GM12878 (cell line): ENCODE measurements around the gene CFI. TPM values are rescaled to one million over a fixed set of nuclear protein-coding genes. Genes with fewer than 3 reads are reported as not detected.

Source experiments
- ATAC-seq: fragments of 200-7000 bp; cut with Tn5 transposase; 3 replicates; pipeline ENCODE4 v1.9.1; 2020; ENCODE audit warnings: mild to moderate bottlenecking, moderate library complexity
- BruUV-seq: library from RNA; stranded (reverse); fragments of 400-500 nt; replicated peaks from 2 replicates; lab custom pipeline; 2021; lab: Mats Ljungman, UMichigan
- CTCF ChIA-PET: fragments of 300-600 bp; sonication (Branson Sonifier 250); formaldehyde crosslinking; extraction: SDS; loops from one replicate; lab custom pipeline; 2021; ENCODE audit warnings: inconsistent platforms; lab: Yijun Ruan, JAX
- POLR2A ChIA-PET: fragments of 350-600 bp; formaldehyde crosslinking; extraction: SDS; loops from one replicate; lab custom pipeline; 2021; ENCODE audit warnings: inconsistent platforms; lab: Charles Lee
- RAD21 ChIA-PET: fragments of 300-600 bp; sonication (Branson Sonifier 250); formaldehyde crosslinking; loops from one replicate; lab custom pipeline; 2023; ENCODE audit warnings: antibody characterized with exemption; ENCODE audit not compliant: unreplicated experiment; lab: Charles Lee
- SMC1A ChIA-PET: fragments of 300-600 bp; sonication (Branson Sonifier 250); formaldehyde crosslinking; loops from one replicate; lab custom pipeline; 2023; ENCODE audit not compliant: unreplicated experiment, uncharacterized antibody; lab: Charles Lee
- DNase-seq: peaks from one replicate; pipeline ENCODE4 v3.0.0-alpha.2; 2011; ENCODE audit warnings: low read depth, low spot score
- FAIRE-seq: peaks from 3 replicates; lab custom pipeline; 2011; peaks lifted over from hg19 to GRCh38; lab: Jason Lieb, UNC
- H2AFZ ChIP-seq: 2 replicates; pipeline ENCODE4 v1.6.0; 2011; ENCODE audit warnings: low read depth, low read length, control low read depth; ENCODE audit not compliant: control insufficient read depth
- H3K27ac ChIP-seq: 2 replicates; pipeline ENCODE4 v1.5.1; 2011; ENCODE audit warnings: control low read depth; ENCODE audit not compliant: control insufficient read depth, insufficient read depth
- H3K27me3 ChIP-seq, 2 experiments: replicated peaks in 1 of 2; 2 replicates each; pipeline versions ENCODE4 v1.6.0 to v1.6.1; 2011; ENCODE audit warnings: low read length in 1 of 2; ENCODE audit not compliant: control insufficient read depth in 2 of 2, insufficient read depth in 2 of 2
- H3K36me3 ChIP-seq, 2 experiments: 2 replicates each; pipeline ENCODE4 v1.5.1; 2011; ENCODE audit warnings: low read length in 1 of 2; ENCODE audit not compliant: control insufficient read depth in 2 of 2, insufficient read depth in 2 of 2
- H3K4me1 ChIP-seq: 2 replicates; pipeline ENCODE4 v1.6.1; 2011; ENCODE audit warnings: mild to moderate bottlenecking, low read length, moderate library complexity, mixed read lengths; ENCODE audit not compliant: control insufficient read depth, insufficient read depth
- H3K4me2 ChIP-seq: 2 replicates; pipeline ENCODE4 v1.6.0; 2011; ENCODE audit warnings: control low read depth; ENCODE audit not compliant: control insufficient read depth, insufficient read depth
- H3K4me3 ChIP-seq: fragments of 200-600 bp; sonication (generic); 2 replicates; pipeline ENCODE4 v1.5.1; 2016
- H3K79me2 ChIP-seq: 2 replicates; pipeline ENCODE4 v1.6.0; 2011; ENCODE audit warnings: low read length; ENCODE audit not compliant: control insufficient read depth, insufficient read depth
- H3K9ac ChIP-seq: 2 replicates; pipeline ENCODE4 v1.8.0; 2011; ENCODE audit warnings: low read length, control low read depth, mixed read lengths; ENCODE audit not compliant: control insufficient read depth, insufficient read depth
- H3K9me3 ChIP-seq: replicated peaks from 3 replicates; pipeline ENCODE4 v1.5.1; 2011; ENCODE audit warnings: mild to moderate bottlenecking, low read length; ENCODE audit not compliant: control insufficient read depth, insufficient read depth
- H4K20me1 ChIP-seq: 2 replicates; pipeline ENCODE4 v1.6.0; 2011; ENCODE audit not compliant: control insufficient read depth, insufficient read depth
- CEBPB ChIP-seq, 2 experiments: fragments of 150-350 bp in 1 of 2; IDR thresholded peaks; 2 replicates each; pipeline ENCODE4 v1.6.1; 2012 to 2014; ENCODE audit warnings: low read depth in 2 of 2, low read length in 2 of 2, borderline replicate concordance in 1 of 2, inconsistent platforms in 1 of 2
- E4F1 ChIP-seq: fragments of 450-650 bp; IDR thresholded peaks from 2 replicates; pipeline ENCODE4 v1.6.1; 2018; ENCODE audit warnings: borderline replicate concordance, mild to moderate bottlenecking; ENCODE audit not compliant: partially characterized antibody
- ETV6 ChIP-seq, 2 experiments: fragments of 450-650 bp in 1 of 2; IDR thresholded peaks in 1 of 2; conservative IDR thresholded peaks in 1 of 2; 2 replicates each; pipeline ENCODE4 v1.6.1; 2014; ENCODE audit warnings: antibody characterized with exemption in 1 of 2, borderline replicate concordance in 1 of 2, low read depth in 1 of 2, mild to moderate bottlenecking in 1 of 2, moderate library complexity in 1 of 2
- KLF5 ChIP-seq: fragments of 450-650 bp; IDR thresholded peaks from 2 replicates; pipeline ENCODE4 v1.6.1; 2014; ENCODE audit warnings: mild to moderate bottlenecking; ENCODE audit not compliant: partially characterized antibody
- MXI1 ChIP-seq: fragments of 150-350 bp; IDR thresholded peaks from 2 replicates; pipeline ENCODE4 v1.6.1; 2011; ENCODE audit warnings: low read depth, mild to moderate bottlenecking, inconsistent platforms, low read length, improper control_type of control experiment
- NFYB ChIP-seq: IDR thresholded peaks from 2 replicates; pipeline ENCODE4 v1.6.1; 2011; ENCODE audit warnings: low read depth, mild to moderate bottlenecking, low read length, improper control_type of control experiment, moderate library complexity; ENCODE audit not compliant: insufficient read depth
- PKNOX1 ChIP-seq: fragments of 450-650 bp; IDR thresholded peaks from 2 replicates; pipeline ENCODE4 v1.6.1; 2016; ENCODE audit warnings: mild to moderate bottlenecking
- POLR2A ChIP-seq: IDR thresholded peaks from 2 replicates; pipeline ENCODE4 v1.6.1; 2011; ENCODE audit warnings: low read depth, mild to moderate bottlenecking, low read length
- POLR2AphosphoS2 ChIP-seq: IDR thresholded peaks from 2 replicates; pipeline ENCODE4 v1.6.1; 2011; ENCODE audit warnings: low read depth, mild to moderate bottlenecking, low read length, improper control_type of control experiment, moderate library complexity
- POU2F2 ChIP-seq: IDR thresholded peaks from 3 replicates; pipeline ENCODE4 v1.6.1; 2011; ENCODE audit warnings: low read depth, mild to moderate bottlenecking, low read length, borderline replicate concordance
- SMAD5 ChIP-seq: IDR thresholded peaks from 2 replicates; pipeline ENCODE4 v1.6.1; 2016; ENCODE audit warnings: antibody characterized with exemption, low read depth
- YBX1 ChIP-seq: fragments of 450-650 bp; IDR thresholded peaks from 2 replicates; pipeline ENCODE4 v1.6.1; 2016; ENCODE audit warnings: antibody characterized with exemption
- WGBS: methylation state at CpG from one replicate; pipeline ENCODE4 v1.1.6; 2016; ENCODE audit warnings: low lambda C conversion rate; ENCODE audit not compliant: insufficient replicate concordance, insufficient coverage; ENCODE audit errors: missing lambda C conversion rate; 5-methylcytosine and 5-hydroxymethylcytosine counted together
- in situ Hi-C: fragments of 300-500 bp; cut with MboI; formaldehyde crosslinking; loops from 9 replicates; pipeline ENCODE4 v1.14.3; 2018; ENCODE audit warnings: mixed read lengths
- intact Hi-C: fragments of 100-400 bp; cut with micrococcal nuclease; formaldehyde crosslinking; loops from one replicate; pipeline ENCODE4 v1.14.2; 2022; ENCODE audit not compliant: unreplicated experiment
- polyA plus RNA-seq, 11 experiments: library from polyadenylated mRNA; depleted of rRNA in 4 of 11; unstranded in 6 of 11; stranded (reverse) in 5 of 11; fragments of >200 nt; fragmentation: Nextera tagmentation in 4 of 11; fragmentation: Illumina TruSeq in 1 of 11; extraction: Ambion mirVana in 4 of 11; extraction: Trizol in 1 of 11; gene quantifications; 1 replicate in 1 of 11; 2 replicates in 10 of 11; pipeline versions ENCODE4 v1.2.1 to v1.2.3, GENCODE V29; 2011 to 2016; ENCODE audit warnings: inconsistent platforms in 2 of 11, missing spikeins in 2 of 11, low read depth in 1 of 11
- total RNA-seq, 4 experiments: library from RNA; depleted of rRNA in 3 of 4; stranded (reverse); fragments of >200 nt in 3 of 4; fragmentation: Illumina TruSeq in 1 of 4; extraction: Trizol in 1 of 4; gene quantifications; 2 replicates each; pipeline versions ENCODE4 v1.2.1 to v1.2.3, GENCODE V29; 2013 to 2021
- TF ChIP-seq, protein P1 (sequence below): fragments of 450-650 bp; IDR thresholded peaks from 2 replicates; pipeline ENCODE4 v1.6.1; 2014; ENCODE audit warnings: mild to moderate bottlenecking

CFI gene
- total and polyA plus RNA-seq, 10 of the 15 experiments (the other 5 are each of a cell fraction or from before 2014, with no cell fraction given) = 0.15 to 0.28 TPM; not detected in 8

DNA sequence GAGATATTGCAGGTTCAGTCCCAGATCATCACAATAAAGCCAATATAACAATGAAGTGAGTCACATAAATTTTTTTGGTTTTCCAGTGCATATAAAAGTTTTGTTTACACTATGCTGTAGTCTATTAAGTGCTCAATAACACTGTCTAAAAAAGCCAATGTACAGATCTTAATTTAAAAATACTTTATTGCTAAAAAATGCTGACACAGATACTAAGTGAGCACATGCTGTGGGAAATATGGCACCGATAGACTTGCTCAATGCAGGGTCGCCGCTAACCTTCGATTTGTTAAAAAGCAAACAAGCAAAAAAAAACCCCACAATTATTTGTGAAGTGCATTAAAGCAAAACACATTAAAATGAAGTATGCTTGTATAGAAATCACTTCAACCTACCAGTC, 82.2 kb downstream of the CFI start:
- WGBS = over 99% methylated on average over 4 of the region's 4 CpGs
- Histone ChIP-seq H4K20me1 (no peaks in the 10 kb centered on the region), H3K9me3 (peaks cover 3% of the 10 kb centered on the region; the same call in 1 of the 3 replicates), H3K36me3 (peaks cover 0 to 5% of the 10 kb centered on the region in 2 experiments; a peak in 1 of 4 replicates), H3K4me1 (no peaks in the 10 kb centered on the region; the same call in 1 of the 2 replicates), H3K9ac (no peak overlapping the region), H3K27ac (no peak overlapping the region), H3K4me2 (no peak overlapping the region), H3K4me3 (no peak overlapping the region), H3K27me3 (no peaks in the 10 kb centered on the region), H2AFZ (no peak overlapping the region), H3K79me2 (no peaks in the 10 kb centered on the region; the same call in 1 of the 2 replicates)
- BruUV-seq = no TSS peak
- in situ Hi-C loops (no loop called here), intact Hi-C loops (no loop called here)
- SMC1A ChIA-PET = no interaction called here
- FAIRE-seq (no peak), ATAC-seq (no peak), DNase-seq (no peak)
- POLR2A ChIA-PET = no interaction called here
- TF ChIP-seq, protein P1, sequence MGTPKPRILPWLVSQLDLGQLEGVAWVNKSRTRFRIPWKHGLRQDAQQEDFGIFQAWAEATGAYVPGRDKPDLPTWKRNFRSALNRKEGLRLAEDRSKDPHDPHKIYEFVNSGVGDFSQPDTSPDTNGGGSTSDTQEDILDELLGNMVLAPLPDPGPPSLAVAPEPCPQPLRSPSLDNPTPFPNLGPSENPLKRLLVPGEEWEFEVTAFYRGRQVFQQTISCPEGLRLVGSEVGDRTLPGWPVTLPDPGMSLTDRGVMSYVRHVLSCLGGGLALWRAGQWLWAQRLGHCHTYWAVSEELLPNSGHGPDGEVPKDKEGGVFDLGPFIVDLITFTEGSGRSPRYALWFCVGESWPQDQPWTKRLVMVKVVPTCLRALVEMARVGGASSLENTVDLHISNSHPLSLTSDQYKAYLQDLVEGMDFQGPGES = no peak
- TF ChIP-seq SMAD5 (no peak), PKNOX1 (no peak)
- RAD21 ChIA-PET = no interaction called here
- CTCF ChIA-PET = no interaction called here

GRCh38 chr4:109718759-109719158, 83.0 kb downstream of the CFI start:
- in situ Hi-C loops = no loop called here
- ChIA-PET RAD21 (no interaction called here), CTCF (no interaction called here)
- TF ChIP-seq NFYB (no peak), E4F1 (no peak), MXI1 (no peak), POU2F2 (no peak), POLR2A (no peak), KLF5 (no peak), YBX1 (no peak), POLR2AphosphoS2 (no peak), CEBPB (IDR thresholded peaks at IDR 0.05; ENCODE audit: borderline replicate concordance in 1 of 2, low read depth in 2 of 2, low read length in 2 of 2) (no peak), ETV6 (conservative IDR thresholded peaks at IDR 0.05 in 1 of 2, IDR thresholded peaks at IDR 0.05 in 1 of 2; ENCODE audit: borderline replicate concordance in 1 of 2, low read depth in 1 of 2) (no peak)

More at GRCh38 chr4:109718759-109719158, 83.0 kb downstream of the CFI start:
- Histone ChIP-seq H3K27ac (no peak overlapping the region), H3K9ac (no peak overlapping the region), H2AFZ (no peak overlapping the region), H3K4me2 (no peak overlapping the region), H3K9me3 (peaks cover 3% of the 10 kb centered on the region; the same call in 1 of the 3 replicates), H3K36me3 (peaks cover 0 to 5% of the 10 kb centered on the region in 2 experiments; a peak in 1 of 4 replicates), H3K79me2 (no peaks in the 10 kb centered on the region; the same call in 1 of the 2 replicates), H3K4me3 (no peak overlapping the region), H3K27me3 (no peaks in the 10 kb centered on the region), H3K4me1 (no peaks in the 10 kb centered on the region; the same call in 1 of the 2 replicates), H4K20me1 (no peaks in the 10 kb centered on the region)
- ATAC-seq (no peak), FAIRE-seq (no peak), DNase-seq (no peak)
- BruUV-seq = no TSS peak
- 100% methylated on average over 1 of the region's 1 CpG for WGBS
- intact Hi-C loops = no loop called here
- SMC1A ChIA-PET = no interaction called here
- POLR2A ChIA-PET = interaction anchor here (0.8 kb wide), 1 partner anchor 265 kb away, joined by 3 read pairs; no protein-coding TSS in a partner anchor
